SK-N-MC (cell line): Measurements from ENCODE around the gene B2M.

Experiments
- EZH2 ChIP-seq: fragments of 200-600 bp; sonication (generic); IDR thresholded peaks from one replicate; pipeline ENCODE4 v1.6.1; 2017; ENCODE audit warnings: antibody characterized with exemption
- FOXP2 ChIP-seq: optimal IDR thresholded peaks from 2 replicates; pipeline ENCODE3; 2011; ENCODE audit warnings: mild to moderate bottlenecking, moderate library complexity; ENCODE audit not compliant: insufficient read depth; ENCODE audit errors: extremely low read length, control extremely low read depth
- POLR2AphosphoS5 ChIP-seq: IDR thresholded peaks from 2 replicates; pipeline ENCODE4 v1.6.1; 2012; ENCODE audit warnings: mild to moderate bottlenecking, low read depth, low read length, borderline replicate concordance

- TF ChIP-seq EZH2 (no peak), FOXP2 (no peak), POLR2AphosphoS5 (no peak)
These were observed 51.9 kb downstream of the B2M start for GRCh38 chr15:44763187-44763586.
